ES-I3 (cell line): ENCODE measurements around the gene ZFHX3.

Experiments used
- H3K36me3 ChIP-seq: 2 replicates; pipeline ENCODE4 v1.6.1; 2013; ENCODE audit warnings: mild to moderate bottlenecking, low read length, control low read depth, moderate library complexity; ENCODE audit not compliant: insufficient read depth
- H3K4me1 ChIP-seq: 2 replicates; pipeline ENCODE4 v1.6.1; 2013; ENCODE audit warnings: mild to moderate bottlenecking, control low read depth, low read length; ENCODE audit not compliant: insufficient read depth
- H3K9ac ChIP-seq: 2 replicates; pipeline ENCODE4 v1.6.1; 2013; ENCODE audit warnings: low read depth, mild to moderate bottlenecking, low read length, moderate library complexity
- H3K9me3 ChIP-seq: 2 replicates; pipeline ENCODE4 v1.6.1; 2013; ENCODE audit warnings: mild to moderate bottlenecking, low read length, moderate library complexity; ENCODE audit not compliant: control insufficient read depth, insufficient read depth

ZFHX3 gene

GRCh38 chr16:72850021-72850420 lies 197.9 kb downstream of the ZFHX3 start:
- Histone ChIP-seq H3K4me1 (peaks cover 20% of the 10 kb centered on the region; the same call in 1 of the 2 replicates), H3K36me3 (no peaks in the 10 kb centered on the region)

GRCh38 chr16:72848759-72849664 lies 198.9 kb downstream of the ZFHX3 start:
- Histone ChIP-seq H3K9ac (no peak overlapping the region), H3K9me3 (no peaks in the 10 kb centered on the region), H3K4me1 (peaks cover 22% of the 10 kb centered on the region; the same call in 1 of the 2 replicates), H3K36me3 (no peaks in the 10 kb centered on the region)

More at GRCh38 chr16:72850021-72850420, 197.9 kb downstream of the ZFHX3 start:
- H3K9ac ChIP-seq: no peak overlapping the region
- no peaks in the 10 kb centered on the region for H3K9me3 ChIP-seq

GRCh38 chr16:72848028-72848400 lies 199.9 kb downstream of the ZFHX3 start:
- Histone ChIP-seq H3K36me3 (no peaks in the 10 kb centered on the region), H3K9me3 (no peaks in the 10 kb centered on the region), H3K9ac (no peak overlapping the region), H3K4me1 (peaks cover 18% of the 10 kb centered on the region; the same call in 1 of the 2 replicates)

GRCh38 chr16:72847187-72848027 lies 200.5 kb downstream of the ZFHX3 start:
- no peak overlapping the region for H3K9ac ChIP-seq
- H3K36me3 ChIP-seq: no peaks in the 10 kb centered on the region
- peaks cover 18% of the 10 kb centered on the region; the same call in 1 of the 2 replicates for H3K4me1 ChIP-seq
- H3K9me3 ChIP-seq: no peaks in the 10 kb centered on the region

- Histone ChIP-seq H3K9ac (no peak overlapping the region), H3K4me1 (peaks cover 18% of the 10 kb centered on the region; the same call in 1 of the 2 replicates), H3K9me3 (no peaks in the 10 kb centered on the region), H3K36me3 (no peaks in the 10 kb centered on the region)
Observed at GRCh38 chr16:72846594-72846993, 201.3 kb downstream of the ZFHX3 start.

GRCh38 chr16:72845322-72846020 lies 202.5 kb downstream of the ZFHX3 start:
- Histone ChIP-seq H3K36me3 (no peaks in the 10 kb centered on the region), H3K9ac (no peak overlapping the region), H3K9me3 (no peaks in the 10 kb centered on the region), H3K4me1 (peaks cover 18% of the 10 kb centered on the region; the same call in 1 of the 2 replicates)

GRCh38 chr16:72844225-72844920 lies 203.6 kb downstream of the ZFHX3 start:
- Histone ChIP-seq H3K36me3 (no peaks in the 10 kb centered on the region), H3K4me1 (peaks cover 18% of the 10 kb centered on the region; the same call in 1 of the 2 replicates), H3K9ac (no peak overlapping the region), H3K9me3 (no peaks in the 10 kb centered on the region)

- no peak overlapping the region for H3K9ac ChIP-seq
- H3K4me1 ChIP-seq: peaks cover 13% of the 10 kb centered on the region; the same call in 1 of the 2 replicates
- no peaks in the 10 kb centered on the region for H3K9me3 ChIP-seq
- H3K36me3 ChIP-seq: no peaks in the 10 kb centered on the region
Observed at GRCh38 chr16:72841506-72841905, 206.4 kb downstream of the ZFHX3 start.

- Histone ChIP-seq H3K9me3 (no peaks in the 10 kb centered on the region), H3K4me1 (peaks cover 13% of the 10 kb centered on the region; the same call in 1 of the 2 replicates), H3K9ac (no peak overlapping the region), H3K36me3 (no peaks in the 10 kb centered on the region)
Observed at GRCh38 chr16:72840631-72841381, 207.1 kb downstream of the ZFHX3 start.

- peaks cover 6% of the 10 kb centered on the region; the same call in 1 of the 2 replicates for H3K4me1 ChIP-seq
- no peaks in the 10 kb centered on the region for H3K9me3 ChIP-seq
- no peak overlapping the region for H3K9ac ChIP-seq
- no peaks in the 10 kb centered on the region for H3K36me3 ChIP-seq
Observed at GRCh38 chr16:72838951-72839350, 209.0 kb downstream of the ZFHX3 start.

- H3K4me1 ChIP-seq: peaks cover 7% of the 10 kb centered on the region; the same call in 1 of the 2 replicates
- no peaks in the 10 kb centered on the region for H3K9me3 ChIP-seq
- no peaks in the 10 kb centered on the region for H3K36me3 ChIP-seq
- H3K9ac ChIP-seq: no peak overlapping the region
Observed at GRCh38 chr16:72838586-72838910, 209.4 kb downstream of the ZFHX3 start.

- Histone ChIP-seq H3K9me3 (no peaks in the 10 kb centered on the region), H3K9ac (no peak overlapping the region), H3K4me1 (peaks cover 10% of the 10 kb centered on the region; the same call in 1 of the 2 replicates), H3K36me3 (no peaks in the 10 kb centered on the region)
Observed at GRCh38 chr16:72837846-72838585, 209.9 kb downstream of the ZFHX3 start.
